Loucy (cell line): ENCODE data around the gene SMARCD3.

Experiments used
- CTCF ChIP-seq: fragments of 200-600 bp; sonication (generic); conservative IDR thresholded peaks from 2 replicates; pipeline ENCODE4 v1.5.1; 2014; ENCODE audit warnings: mild to moderate bottlenecking, antibody characterized with exemption, low read length
- EZH2phosphoT487 ChIP-seq: fragments of 200-600 bp; IDR thresholded peaks from 2 replicates; pipeline ENCODE4 v1.6.1; 2018; ENCODE audit warnings: antibody characterized with exemption, mild to moderate bottlenecking, moderate library complexity, borderline replicate concordance

- TF ChIP-seq CTCF: no peak
- TF ChIP-seq EZH2phosphoT487: no peak
These were observed 37.7 kb upstream of the SMARCD3 start for GRCh38 chr7:151286148-151286547.
